ENCODE results near the gene ARFGAP3. TPM values are rescaled to one million over a fixed set of nuclear protein-coding genes. Genes with fewer than 3 reads are reported as not detected.
A peak's percentile ranks its signal among the peaks of the same experiment; 100 is the strongest.
"Not testable (repeated sequence)": the region's sequence is repeated elsewhere in the genome, so short reads cannot be mapped to it uniquely, and the experiment has no call there.

Gene ARFGAP3
- total RNA-seq, 2 experiments from 2014 or later = 31.2 to 35.4 TPM

DNA sequence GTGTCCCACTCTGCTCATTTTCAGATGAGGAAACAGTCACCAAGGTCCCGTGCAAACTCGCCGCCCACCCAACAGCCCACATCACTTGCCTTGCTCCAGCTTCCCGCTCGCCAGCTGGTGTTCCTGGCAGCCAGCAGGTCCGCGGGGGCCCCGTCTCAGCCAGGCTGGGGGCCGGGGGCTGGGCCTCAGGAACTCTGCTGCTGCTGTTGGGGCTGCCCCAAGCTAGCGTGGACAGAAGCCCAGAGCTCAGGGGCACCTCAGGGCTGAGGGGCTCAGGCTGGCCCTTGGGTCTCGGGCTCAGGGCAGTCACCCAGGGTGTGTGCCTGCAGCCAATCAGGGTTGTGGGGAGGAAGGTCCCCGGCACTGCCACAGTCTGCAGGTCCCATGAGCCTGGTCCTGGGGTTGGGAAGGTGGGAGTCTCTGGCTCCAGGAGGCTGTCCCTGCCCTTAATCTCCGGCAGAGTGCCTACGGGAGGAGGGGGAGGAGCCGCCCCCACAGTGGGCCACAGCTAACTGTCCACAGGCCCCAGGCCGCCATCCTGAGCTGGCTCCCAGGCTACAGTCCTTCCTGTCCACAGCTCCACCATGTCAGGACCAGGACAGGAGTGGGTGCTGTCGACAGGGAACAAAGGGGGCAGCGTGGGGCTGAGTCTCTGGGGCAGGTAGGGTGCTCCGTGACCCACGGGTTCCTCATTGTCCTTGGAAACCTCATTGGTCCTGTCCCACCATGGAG, 65.2 kb downstream of the ARFGAP3 start:
- peaks cover 3% of the 10 kb centered on the region for H3K36me3 Mint-ChIP-seq
- H3K27ac Mint-ChIP-seq = no peak overlapping the region
- CTCF ChIA-PET = no interaction called here
- DNase-seq (no peak), ATAC-seq (no peak)
- no peaks in the 10 kb centered on the region for H3K4me1 Mint-ChIP-seq
- H3K9me3 Mint-ChIP-seq (ENCODE audit: low read depth) = no peaks in the 10 kb centered on the region
- H3K27me3 Mint-ChIP-seq = no peaks in the 10 kb centered on the region
- no peak overlapping the region for H3K4me3 Mint-ChIP-seq

- DNase-seq = no peak
- no peaks in the 10 kb centered on the region for H3K27me3 Mint-ChIP-seq
- no peak overlapping the region for H3K27ac Mint-ChIP-seq
- no peaks in the 10 kb centered on the region for H3K4me1 Mint-ChIP-seq
- no peaks in the 10 kb centered on the region for H3K36me3 Mint-ChIP-seq
- no peaks in the 10 kb centered on the region for H3K9me3 Mint-ChIP-seq (ENCODE audit: low read depth)
- ATAC-seq = no peak
- H3K4me3 Mint-ChIP-seq = no peak overlapping the region
- CTCF ChIA-PET = no interaction called here
Observed at GRCh38 chr22:42788466-42788865, 68.6 kb downstream of the ARFGAP3 start.

- CTCF ChIA-PET = no interaction called here
- ATAC-seq (no peak), DNase-seq (no peak)
- no peaks in the 10 kb centered on the region for H3K4me1 Mint-ChIP-seq
- H3K27me3 Mint-ChIP-seq = no peaks in the 10 kb centered on the region
- no peaks in the 10 kb centered on the region for H3K36me3 Mint-ChIP-seq
- no peak overlapping the region for H3K4me3 Mint-ChIP-seq
- no peaks in the 10 kb centered on the region for H3K9me3 Mint-ChIP-seq (ENCODE audit: low read depth)
- no peak overlapping the region for H3K27ac Mint-ChIP-seq
Observed at GRCh38 chr22:42788021-42788420, 69.1 kb downstream of the ARFGAP3 start.

DNA sequence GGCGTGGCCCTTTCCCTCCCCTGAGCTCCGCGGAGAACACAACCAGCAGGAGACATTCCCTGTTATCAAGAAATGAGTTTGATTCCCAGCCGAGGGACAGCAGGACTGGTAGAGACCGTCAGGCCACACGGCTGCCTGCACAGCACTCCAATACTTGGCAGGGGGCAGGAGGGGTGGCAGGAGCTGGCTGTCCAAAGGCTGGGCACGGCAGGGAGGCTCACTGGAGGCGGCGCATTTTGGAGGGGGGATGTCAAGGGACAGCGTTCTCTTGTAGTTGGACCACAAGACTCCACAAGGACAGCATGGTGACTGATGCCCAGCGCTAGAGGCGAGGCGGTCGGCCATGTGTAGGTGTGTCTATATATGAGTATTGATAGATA, 69.7 kb downstream of the ARFGAP3 start:
- DNase-seq (no peak), ATAC-seq (no peak)
- no peaks in the 10 kb centered on the region for H3K36me3 Mint-ChIP-seq
- no peak overlapping the region for H3K4me3 Mint-ChIP-seq
- H3K4me1 Mint-ChIP-seq = no peaks in the 10 kb centered on the region
- no peaks in the 10 kb centered on the region for H3K27me3 Mint-ChIP-seq
- no peak overlapping the region for H3K27ac Mint-ChIP-seq
- CTCF ChIA-PET = no interaction called here
- no peaks in the 10 kb centered on the region for H3K9me3 Mint-ChIP-seq (ENCODE audit: low read depth)

- CTCF ChIA-PET = no interaction called here
- H3K9me3 Mint-ChIP-seq (ENCODE audit: low read depth) = no peaks in the 10 kb centered on the region
- no peak for ATAC-seq
- no peaks in the 10 kb centered on the region for H3K36me3 Mint-ChIP-seq
- no peak for DNase-seq
- H3K4me3 Mint-ChIP-seq = no peak overlapping the region
- H3K4me1 Mint-ChIP-seq = no peaks in the 10 kb centered on the region
- no peak overlapping the region for H3K27ac Mint-ChIP-seq
- peaks cover 1% of the 10 kb centered on the region for H3K27me3 Mint-ChIP-seq
Observed at GRCh38 chr22:42786606-42787356, 70.3 kb downstream of the ARFGAP3 start.

DNA sequence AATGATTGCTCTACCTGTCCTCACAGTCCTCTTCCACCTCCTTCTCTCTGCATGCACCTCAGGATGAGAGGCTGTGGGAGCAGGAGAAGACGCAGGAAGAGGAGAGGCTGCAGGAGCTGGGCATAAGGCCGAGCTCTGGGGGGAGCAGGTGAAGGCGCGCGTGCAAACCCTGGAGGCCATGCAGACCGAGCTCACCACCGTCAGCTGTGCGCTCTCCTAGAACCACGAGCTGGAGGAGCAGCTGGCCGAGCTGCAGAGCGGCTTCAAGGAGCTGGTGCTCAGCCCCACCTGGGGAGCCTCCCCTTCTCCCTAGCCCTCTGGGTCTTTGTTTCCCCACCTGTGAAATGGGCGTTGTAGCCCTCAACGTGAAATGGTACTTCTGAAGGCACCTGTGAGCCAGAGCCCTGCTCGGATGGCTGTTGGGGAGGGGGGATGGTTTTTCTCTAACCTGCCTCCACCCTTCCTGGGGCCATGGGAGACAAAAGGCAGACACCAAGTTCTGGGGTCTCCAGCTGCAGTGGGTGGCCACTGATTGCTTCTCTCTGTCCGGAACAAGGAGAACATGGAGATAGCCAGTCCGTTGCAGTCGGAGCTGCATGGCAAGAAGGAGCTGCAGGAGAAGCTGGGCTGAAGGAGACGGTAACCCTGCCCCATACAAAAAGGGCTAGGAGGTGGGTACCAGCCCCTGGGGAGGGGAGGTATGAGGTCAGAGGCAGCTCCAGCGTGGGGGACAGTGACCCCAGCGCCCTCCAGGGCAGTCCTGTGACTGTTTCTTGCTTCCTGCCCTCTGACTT, 71.2 kb downstream of the ARFGAP3 start:
- no peak overlapping the region for H3K27ac Mint-ChIP-seq
- ATAC-seq = no peak
- CTCF ChIA-PET = no interaction called here
- no peak for DNase-seq
- no peaks in the 10 kb centered on the region for H3K9me3 Mint-ChIP-seq (ENCODE audit: low read depth)
- H3K27me3 Mint-ChIP-seq = peaks cover 4% of the 10 kb centered on the region
- H3K36me3 Mint-ChIP-seq = no peaks in the 10 kb centered on the region
- no peaks in the 10 kb centered on the region for H3K4me1 Mint-ChIP-seq
- H3K4me3 Mint-ChIP-seq = no peak overlapping the region

GRCh38 chr22:42782306-42782705, 74.8 kb downstream of the ARFGAP3 start:
- not testable (repeated sequence) for H3K4me3 Mint-ChIP-seq; H3K4me1 Mint-ChIP-seq; DNase-seq; ATAC-seq; H3K36me3 Mint-ChIP-seq; H3K27me3 Mint-ChIP-seq; H3K27ac Mint-ChIP-seq; H3K9me3 Mint-ChIP-seq (ENCODE audit: low read depth)
- CTCF ChIA-PET = interaction anchor here (0.8 to 4.1 kb wide), 5 partner anchors 23 to 88 kb away, joined by 3 to 20 read pairs (median 3); no protein-coding TSS in a partner anchor

- CTCF ChIA-PET = interaction anchor here (0.8 to 4.1 kb wide), 7 partner anchors 11 to 254 kb away, joined by 3 to 20 read pairs (median 4); no protein-coding TSS in a partner anchor
- peaks cover 4% of the 10 kb centered on the region for H3K27me3 Mint-ChIP-seq
- ATAC-seq (peak; percentile 71), DNase-seq (peak; percentile 60)
- no peaks in the 10 kb centered on the region for H3K4me1 Mint-ChIP-seq
- H3K9me3 Mint-ChIP-seq (ENCODE audit: low read depth) = no peaks in the 10 kb centered on the region
- no peaks in the 10 kb centered on the region for H3K36me3 Mint-ChIP-seq
- H3K4me3 Mint-ChIP-seq = no peak overlapping the region
- no peak overlapping the region for H3K27ac Mint-ChIP-seq
Observed at GRCh38 chr22:42780070-42780540, 77.0 kb downstream of the ARFGAP3 start.

DNA sequence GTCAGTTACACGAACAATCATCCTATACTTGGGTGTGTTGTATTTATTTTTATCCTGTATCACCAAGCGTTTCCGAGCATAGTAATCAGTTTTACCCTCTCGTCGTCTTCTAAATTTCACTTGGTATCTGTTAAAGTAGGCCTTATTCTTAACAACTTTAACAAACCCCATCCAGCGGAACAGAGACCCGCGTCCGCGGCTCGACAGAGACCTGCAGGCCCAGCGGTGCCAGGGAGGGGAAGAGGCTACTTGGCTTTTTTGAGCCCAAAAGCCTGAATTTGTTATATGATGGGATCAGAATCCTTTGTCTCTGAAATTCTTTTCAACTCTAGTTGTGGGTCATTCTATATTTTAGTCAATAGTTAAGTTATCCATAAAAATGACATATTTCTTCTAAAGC, 79.9 kb downstream of the ARFGAP3 start:
- CTCF ChIA-PET = no interaction called here
- Mint-ChIP-seq H3K4me3 (no peak overlapping the region), H3K4me1 (no peaks in the 10 kb centered on the region), H3K9me3 (ENCODE audit: low read depth) (no peaks in the 10 kb centered on the region), H3K27me3 (peaks cover 4% of the 10 kb centered on the region), H3K27ac (no peak overlapping the region), H3K36me3 (no peaks in the 10 kb centered on the region)
- ATAC-seq (no peak), DNase-seq (no peak)

DNA sequence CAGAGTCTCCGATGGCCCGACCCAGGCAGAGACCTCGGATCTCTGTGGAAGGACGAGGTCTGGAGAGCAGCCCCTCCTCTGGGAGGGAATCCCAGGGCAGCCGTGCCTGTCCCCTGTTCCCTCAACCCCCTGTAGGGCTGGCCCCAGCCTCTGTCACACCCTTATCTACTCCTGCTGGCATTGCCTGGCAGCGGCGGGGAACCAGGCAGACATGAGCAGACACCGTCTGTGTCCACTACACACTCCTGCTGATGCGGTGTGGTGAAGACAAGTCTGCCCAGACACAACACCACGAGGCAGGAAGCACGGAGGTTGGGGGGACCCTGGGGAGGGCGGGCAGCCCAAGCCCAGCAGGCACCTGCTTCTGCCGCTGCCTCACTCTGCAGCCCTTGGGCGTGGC, 83.9 kb downstream of the ARFGAP3 start:
- H3K27me3 Mint-ChIP-seq = no peaks in the 10 kb centered on the region
- H3K4me1 Mint-ChIP-seq = no peaks in the 10 kb centered on the region
- CTCF ChIA-PET = no interaction called here
- H3K4me3 Mint-ChIP-seq = no peak overlapping the region
- ATAC-seq (no peak), DNase-seq (no peak)
- H3K9me3 Mint-ChIP-seq (ENCODE audit: low read depth) = no peaks in the 10 kb centered on the region
- H3K27ac Mint-ChIP-seq = no peak overlapping the region
- H3K36me3 Mint-ChIP-seq = no peaks in the 10 kb centered on the region

- Mint-ChIP-seq H3K36me3 (no peaks in the 10 kb centered on the region), H3K4me1 (no peaks in the 10 kb centered on the region), H3K27me3 (no peaks in the 10 kb centered on the region), H3K27ac (no peak overlapping the region), H3K4me3 (no peak overlapping the region), H3K9me3 (ENCODE audit: low read depth) (no peaks in the 10 kb centered on the region)
- CTCF ChIA-PET = no interaction called here
- DNase-seq (no peak), ATAC-seq (no peak)
Observed at GRCh38 chr22:42772647-42773046, 84.4 kb downstream of the ARFGAP3 start.

DNA sequence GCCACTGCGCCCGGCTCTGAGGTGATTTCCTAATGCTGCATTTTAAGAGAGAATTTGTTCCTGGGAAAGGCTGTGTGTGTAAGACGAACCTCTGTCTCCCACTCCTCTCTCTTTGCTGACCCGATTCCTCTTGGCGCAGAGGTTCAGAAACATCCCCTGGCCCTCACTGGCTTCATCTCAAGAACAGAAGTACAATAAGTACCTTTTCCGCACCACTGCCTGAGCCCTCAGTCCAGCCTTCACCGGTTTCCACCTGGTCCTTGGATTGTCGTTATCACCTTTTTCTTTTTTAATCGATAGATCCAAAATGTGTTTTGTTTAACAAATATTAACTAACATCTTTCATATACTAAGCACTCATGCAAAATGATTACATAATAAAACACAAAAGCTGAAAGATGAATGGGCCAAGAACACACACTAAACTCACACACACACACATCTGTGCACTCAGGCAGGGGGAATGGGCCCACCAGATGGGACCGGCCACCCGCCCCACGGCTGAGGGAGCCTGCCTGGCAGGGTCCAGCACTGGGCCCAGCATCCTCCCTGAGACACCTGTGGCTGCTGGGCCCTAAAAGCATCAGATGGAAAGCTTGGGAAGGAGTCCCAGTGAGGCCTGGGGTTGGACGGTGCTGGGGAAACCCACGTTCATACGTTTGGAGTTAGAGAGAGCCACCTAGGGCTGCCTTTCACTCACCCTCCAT, 86.0 kb downstream of the ARFGAP3 start:
- Mint-ChIP-seq H3K36me3 (no peaks in the 10 kb centered on the region), H3K4me3 (no peak overlapping the region), H3K9me3 (ENCODE audit: low read depth) (no peaks in the 10 kb centered on the region), H3K27me3 (peaks cover 2% of the 10 kb centered on the region), H3K4me1 (no peaks in the 10 kb centered on the region), H3K27ac (no peak overlapping the region)
- ATAC-seq = no peak
- DNase-seq = no peak
- CTCF ChIA-PET = no interaction called here

DNA sequence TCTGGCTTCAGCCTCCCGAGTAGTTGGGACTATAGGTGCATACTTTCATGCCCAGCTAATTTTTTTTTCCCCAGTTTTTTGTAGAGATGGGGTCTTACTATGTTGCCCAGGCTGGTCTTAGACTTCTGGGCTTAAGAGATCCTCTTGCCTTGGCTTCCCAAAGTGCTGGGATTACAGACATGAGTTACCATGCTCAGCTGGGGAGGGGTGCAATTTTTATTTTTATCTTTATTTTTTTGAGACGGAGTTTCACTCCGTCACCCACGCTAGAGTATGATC, 86.7 kb downstream of the ARFGAP3 start:
- CTCF ChIA-PET = no interaction called here
- H3K4me1 Mint-ChIP-seq = no peaks in the 10 kb centered on the region
- no peaks in the 10 kb centered on the region for H3K9me3 Mint-ChIP-seq (ENCODE audit: low read depth)
- no peaks in the 10 kb centered on the region for H3K36me3 Mint-ChIP-seq
- no peak overlapping the region for H3K4me3 Mint-ChIP-seq
- H3K27me3 Mint-ChIP-seq = peaks cover 2% of the 10 kb centered on the region
- ATAC-seq (no peak), DNase-seq (no peak)
- no peak overlapping the region for H3K27ac Mint-ChIP-seq
